ENCODE data around the gene LHX4.

Gene LHX4

DNA sequence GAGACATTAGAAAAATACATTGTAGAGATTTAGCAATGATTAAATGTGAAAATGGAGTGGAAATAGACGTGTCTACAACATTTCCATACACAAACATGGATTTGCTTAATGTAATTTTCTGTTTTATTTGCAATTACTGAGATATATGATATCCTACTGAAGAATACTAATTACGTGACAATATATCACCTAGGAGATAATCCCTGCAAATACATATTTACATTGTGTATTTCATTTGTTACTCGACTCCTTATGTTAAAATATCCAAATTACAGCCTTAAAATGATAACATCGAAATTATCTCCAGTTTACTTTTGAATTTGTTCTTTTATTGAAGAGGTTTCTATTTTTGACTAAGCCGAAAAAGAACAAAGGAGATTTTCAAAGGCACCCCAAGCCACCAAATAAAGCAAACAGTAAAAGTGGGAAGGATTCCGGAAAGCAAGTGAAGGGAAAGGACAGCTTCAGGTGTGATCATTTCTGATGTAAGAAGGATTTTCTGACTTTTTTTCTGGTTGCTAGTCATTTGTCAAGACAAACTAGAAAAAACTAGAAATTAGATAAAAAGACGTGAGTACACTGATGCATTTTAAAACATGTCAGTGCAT lies 7.9 kb downstream of the LHX4 start:
- Histone ChIP-seq H3K27me3 (replicated peaks; ENCODE audit: control insufficient read depth, insufficient read depth, low read length) (peaks cover 6% of the 10 kb centered on the region), H3K4me3 (replicated peaks; ENCODE audit: low read depth, low read length) (no peak overlapping the region), H3K36me3 (ENCODE audit: control insufficient read depth, insufficient read depth, low read length) (no peaks in the 10 kb centered on the region)
- TF ChIP-seq, protein P1, sequence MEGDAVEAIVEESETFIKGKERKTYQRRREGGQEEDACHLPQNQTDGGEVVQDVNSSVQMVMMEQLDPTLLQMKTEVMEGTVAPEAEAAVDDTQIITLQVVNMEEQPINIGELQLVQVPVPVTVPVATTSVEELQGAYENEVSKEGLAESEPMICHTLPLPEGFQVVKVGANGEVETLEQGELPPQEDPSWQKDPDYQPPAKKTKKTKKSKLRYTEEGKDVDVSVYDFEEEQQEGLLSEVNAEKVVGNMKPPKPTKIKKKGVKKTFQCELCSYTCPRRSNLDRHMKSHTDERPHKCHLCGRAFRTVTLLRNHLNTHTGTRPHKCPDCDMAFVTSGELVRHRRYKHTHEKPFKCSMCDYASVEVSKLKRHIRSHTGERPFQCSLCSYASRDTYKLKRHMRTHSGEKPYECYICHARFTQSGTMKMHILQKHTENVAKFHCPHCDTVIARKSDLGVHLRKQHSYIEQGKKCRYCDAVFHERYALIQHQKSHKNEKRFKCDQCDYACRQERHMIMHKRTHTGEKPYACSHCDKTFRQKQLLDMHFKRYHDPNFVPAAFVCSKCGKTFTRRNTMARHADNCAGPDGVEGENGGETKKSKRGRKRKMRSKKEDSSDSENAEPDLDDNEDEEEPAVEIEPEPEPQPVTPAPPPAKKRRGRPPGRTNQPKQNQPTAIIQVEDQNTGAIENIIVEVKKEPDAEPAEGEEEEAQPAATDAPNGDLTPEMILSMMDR (IDR thresholded peaks at IDR 0.05; ENCODE audit: insufficient read depth, low read length, poor library complexity, severe bottlenecking), result no peak
- DNase-seq (ENCODE audit: extremely low read depth, insufficient read length), result no peak

DNA sequence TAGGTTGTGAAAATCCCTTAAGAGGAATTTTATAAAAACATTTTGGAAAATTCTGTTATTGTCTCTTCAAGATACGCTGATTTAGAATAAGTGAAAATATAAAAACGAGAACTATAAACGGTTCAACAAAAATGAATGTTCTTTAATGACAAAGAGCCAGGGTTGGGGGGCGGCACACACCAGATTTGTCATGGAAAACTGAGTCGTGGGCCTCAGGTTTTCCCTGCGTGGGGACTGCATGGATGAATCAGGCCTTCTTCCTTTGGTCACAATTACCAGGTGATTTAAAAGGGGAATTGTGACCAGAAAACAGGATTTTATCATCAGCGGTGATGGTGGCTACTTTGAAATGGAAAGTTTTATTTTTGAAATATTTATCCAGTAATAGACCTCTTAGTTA lies 8.6 kb downstream of the LHX4 start:
- H3K27me3 ChIP-seq (replicated peaks; ENCODE audit: control insufficient read depth, insufficient read depth, low read length), result peaks cover 6% of the 10 kb centered on the region
- DNase-seq (ENCODE audit: extremely low read depth, insufficient read length), result no peak
- no peak overlapping the region for H3K4me3 ChIP-seq (replicated peaks; ENCODE audit: low read depth, low read length)
- no peaks in the 10 kb centered on the region for H3K36me3 ChIP-seq (ENCODE audit: control insufficient read depth, insufficient read depth, low read length)
- TF ChIP-seq, protein P1 (IDR thresholded peaks at IDR 0.05; ENCODE audit: insufficient read depth, low read length, poor library complexity, severe bottlenecking), result no peak

DNA sequence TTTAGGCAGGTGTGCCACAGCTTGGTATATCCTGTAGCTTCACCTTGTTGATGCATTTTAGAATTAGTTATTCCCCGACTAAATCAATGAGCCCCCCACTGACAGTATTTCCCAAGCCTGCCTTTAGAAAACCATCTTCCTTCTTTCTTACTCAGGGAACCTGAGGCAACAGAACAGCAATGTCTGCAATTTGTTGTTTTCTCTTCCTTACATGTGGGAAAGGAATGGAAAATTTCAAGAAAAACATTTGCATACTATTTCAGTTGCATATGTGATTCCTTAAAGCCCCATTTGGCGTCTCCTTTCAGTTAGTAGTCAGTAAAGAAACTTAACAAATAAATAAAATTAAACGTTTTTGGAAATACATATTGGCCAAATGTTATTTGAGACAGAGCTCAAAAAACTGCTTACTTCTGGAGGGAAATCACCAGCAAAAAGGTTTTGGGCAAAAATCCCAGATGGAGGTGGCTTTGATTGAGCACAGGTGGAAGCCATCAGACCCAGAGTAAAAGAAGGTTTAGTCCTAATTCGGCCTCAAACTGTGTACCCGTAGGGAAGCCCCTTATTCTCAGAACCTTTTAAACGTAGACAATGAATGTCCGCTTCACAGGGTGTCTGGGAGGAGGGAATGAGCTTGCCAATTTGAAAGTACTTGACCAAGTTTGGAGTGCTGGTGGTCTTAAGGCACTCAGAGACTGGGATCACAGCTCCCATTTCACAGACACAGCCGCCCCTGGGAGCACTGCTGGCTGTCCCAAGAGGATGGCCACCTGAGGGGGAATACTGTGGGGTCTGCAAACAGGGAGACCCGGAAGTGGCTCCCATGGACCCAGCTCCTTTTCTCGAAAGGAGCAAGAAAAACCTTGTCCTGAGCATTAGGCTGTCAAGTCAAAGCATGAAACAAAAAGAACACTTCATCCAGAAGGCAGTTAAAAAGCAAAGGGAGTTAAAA lies 9.4 kb downstream of the LHX4 start:
- Histone ChIP-seq H3K36me3 (ENCODE audit: control insufficient read depth, insufficient read depth, low read length) (no peaks in the 10 kb centered on the region), H3K4me3 (replicated peaks; ENCODE audit: low read depth, low read length) (no peak overlapping the region), H3K27me3 (replicated peaks; ENCODE audit: control insufficient read depth, insufficient read depth, low read length) (peaks cover 6% of the 10 kb centered on the region)
- TF ChIP-seq, protein P1 (IDR thresholded peaks at IDR 0.05; ENCODE audit: insufficient read depth, low read length, poor library complexity, severe bottlenecking), result no peak
- DNase-seq (ENCODE audit: extremely low read depth, insufficient read length), result no peak

DNA sequence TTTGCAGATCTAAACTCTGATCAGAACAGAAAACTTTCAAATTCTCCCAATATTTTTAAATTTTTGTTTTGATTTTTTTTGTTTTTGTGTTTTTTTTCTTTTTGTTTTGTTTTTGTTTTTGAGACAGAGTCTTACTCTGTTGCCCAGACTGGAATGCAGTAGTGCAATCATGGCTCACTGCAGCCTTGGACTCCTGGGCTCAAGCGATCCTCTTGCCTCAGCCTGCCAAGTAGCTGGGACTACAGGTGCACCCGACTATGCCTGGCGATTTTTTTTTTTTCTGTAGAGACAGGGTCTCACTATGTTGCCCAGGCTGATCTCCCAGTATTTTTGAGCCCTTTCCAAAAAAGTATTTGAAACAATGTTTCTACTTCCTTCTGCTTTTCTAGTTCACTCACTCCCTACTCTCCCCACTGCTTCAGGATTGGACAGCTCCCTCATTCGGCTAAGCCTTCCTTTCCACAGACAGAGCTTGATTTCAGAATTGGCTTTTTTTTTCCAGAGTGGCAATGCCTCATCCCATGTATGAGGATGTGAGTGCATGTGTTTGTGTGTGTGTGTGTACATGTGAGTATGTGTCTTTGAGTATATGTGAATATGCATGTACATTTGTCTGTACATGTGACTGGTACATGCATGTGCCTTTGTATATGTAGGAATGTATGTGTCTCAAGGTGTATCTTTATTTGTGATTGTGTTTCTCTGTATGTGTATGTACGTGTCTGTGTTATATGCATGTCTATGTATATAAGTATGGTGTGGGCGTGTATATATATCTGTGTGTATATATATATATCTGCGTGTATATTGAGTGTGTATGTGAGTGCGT lies 11.9 kb downstream of the LHX4 start:
- Histone ChIP-seq H3K4me3 (replicated peaks; ENCODE audit: low read depth, low read length) (no peak overlapping the region), H3K27me3 (replicated peaks; ENCODE audit: control insufficient read depth, insufficient read depth, low read length) (no peaks in the 10 kb centered on the region; the same call in none of the 2 replicates), H3K36me3 (ENCODE audit: control insufficient read depth, insufficient read depth, low read length) (no peaks in the 10 kb centered on the region)
- TF ChIP-seq, protein P1 (IDR thresholded peaks at IDR 0.05; ENCODE audit: insufficient read depth, low read length, poor library complexity, severe bottlenecking), result no peak
- DNase-seq (ENCODE audit: extremely low read depth, insufficient read length), result no peak

DNA sequence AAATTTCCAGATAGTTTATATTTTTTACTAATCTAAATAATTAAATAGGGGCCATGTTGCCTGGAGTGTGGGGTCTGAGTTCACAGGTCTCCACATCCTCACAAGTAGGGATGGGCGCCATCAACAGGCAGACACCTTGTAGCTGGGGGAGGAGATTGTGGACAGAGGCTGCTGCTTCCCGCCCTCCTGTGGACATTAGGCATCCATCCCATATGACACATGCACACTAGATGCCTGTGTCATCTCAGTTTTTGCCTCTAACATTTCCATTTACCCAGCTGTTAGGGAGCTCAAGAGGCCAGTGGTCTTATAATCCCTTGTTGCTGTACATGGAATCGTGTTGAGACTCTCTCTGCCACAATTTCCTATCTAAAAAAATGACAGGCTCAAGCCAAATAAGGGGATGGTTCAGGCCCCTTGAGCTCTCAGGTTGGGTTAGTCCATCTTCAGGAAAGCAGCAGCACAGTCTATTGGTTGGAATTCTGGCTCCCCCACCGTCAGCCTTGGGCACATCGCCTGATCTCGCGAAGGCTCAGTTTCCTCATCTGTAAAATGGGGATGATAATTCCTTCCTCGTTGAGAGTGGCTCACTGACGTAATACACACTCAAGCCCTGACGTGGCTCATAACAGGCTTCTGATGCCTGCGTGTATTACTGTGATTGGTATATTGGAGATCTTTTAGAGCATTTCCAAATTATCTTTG lies 13.6 kb downstream of the LHX4 start:
- no peak overlapping the region for H3K4me3 ChIP-seq (replicated peaks; ENCODE audit: low read depth, low read length)
- no peaks in the 10 kb centered on the region; the same call in none of the 2 replicates for H3K27me3 ChIP-seq (replicated peaks; ENCODE audit: control insufficient read depth, insufficient read depth, low read length)
- H3K36me3 ChIP-seq (ENCODE audit: control insufficient read depth, insufficient read depth, low read length), result no peaks in the 10 kb centered on the region
- no peak for DNase-seq (ENCODE audit: extremely low read depth, insufficient read length)
- TF ChIP-seq, protein P1 (IDR thresholded peaks at IDR 0.05; ENCODE audit: insufficient read depth, low read length, poor library complexity, severe bottlenecking), result no peak

All from GM06990 (cell line).